Glutamatergic neuron (in vitro differentiated cells): ENCODE results near the gene RANBP10. TPM values are rescaled to one million over a fixed set of nuclear protein-coding genes. Genes with fewer than 3 reads are reported as not detected.

ENCODE experiments used
- DNase-seq: peaks from one replicate; pipeline ENCODE4 v3.0.0; 2022
- H3K27ac Mint-ChIP-seq: one replicate; pipeline ENCODE4 v1.8.0; 2020; ENCODE audit warnings: mild to moderate bottlenecking, mixed read lengths, inconsistent platforms; ENCODE audit not compliant: unreplicated experiment
- H3K27me3 Mint-ChIP-seq: one replicate; pipeline ENCODE4 v1.8.0; 2020; ENCODE audit warnings: mild to moderate bottlenecking, moderate library complexity, mixed read lengths, inconsistent platforms; ENCODE audit not compliant: unreplicated experiment
- H3K36me3 Mint-ChIP-seq: one replicate; pipeline ENCODE4 v1.8.0; 2020; ENCODE audit warnings: mild to moderate bottlenecking, mixed read lengths, inconsistent platforms; ENCODE audit not compliant: unreplicated experiment
- H3K4me1 Mint-ChIP-seq: one replicate; pipeline ENCODE4 v1.8.0; 2020; ENCODE audit warnings: mild to moderate bottlenecking, low read depth, mixed read lengths, inconsistent platforms; ENCODE audit not compliant: unreplicated experiment
- H3K4me3 Mint-ChIP-seq: one replicate; pipeline ENCODE4 v1.8.0; 2020; ENCODE audit warnings: mild to moderate bottlenecking, mixed read lengths, inconsistent platforms; ENCODE audit not compliant: unreplicated experiment
- H3K9me3 Mint-ChIP-seq: one replicate; pipeline ENCODE4 v1.8.0; 2020; ENCODE audit warnings: mild to moderate bottlenecking, moderate library complexity, mixed read lengths, inconsistent platforms; ENCODE audit not compliant: unreplicated experiment
- CTCF ChIP-seq: fragments of 200-600 bp; sonication (generic); IDR thresholded peaks from one replicate; pipeline ENCODE4 v1.5.0; 2021; ENCODE audit not compliant: partially characterized antibody, unreplicated experiment
- total RNA-seq: library from RNA; stranded (reverse); fragmentation: NEBNext Ultra II Directional; extraction: Animal tissue kit (Norgen Biotek cat#: 25700); gene quantifications from one replicate; pipeline ENCODE4 v1.2.1, GENCODE V29; 2021; ENCODE audit not compliant: unreplicated experiment

RANBP10 gene
- total RNA-seq, 1 donor from 2014 or later = 32.0 TPM

GRCh38 chr16:67825119-67825518 lies 18.8 kb upstream of the RANBP10 start:
- Mint-ChIP-seq H3K36me3 (peaks cover 18% of the 10 kb centered on the region), H3K27ac (no peak overlapping the region), H3K4me1 (no peaks in the 10 kb centered on the region), H3K9me3 (peaks cover 3% of the 10 kb centered on the region), H3K27me3 (peaks cover 12% of the 10 kb centered on the region), H3K4me3 (no peak overlapping the region)
- DNase-seq = no peak
- no peak for TF ChIP-seq CTCF

GRCh38 chr16:67822511-67822910 lies 16.2 kb upstream of the RANBP10 start:
- H3K36me3 Mint-ChIP-seq = peaks cover 13% of the 10 kb centered on the region
- no peaks in the 10 kb centered on the region for H3K4me1 Mint-ChIP-seq
- H3K9me3 Mint-ChIP-seq = peaks cover 2% of the 10 kb centered on the region
- no peak for TF ChIP-seq CTCF
- H3K27me3 Mint-ChIP-seq = peaks cover 10% of the 10 kb centered on the region
- no peak for DNase-seq
- no peak overlapping the region for H3K4me3 Mint-ChIP-seq
- no peak overlapping the region for H3K27ac Mint-ChIP-seq

GRCh38 chr16:67820608-67821259 lies 14.4 kb upstream of the RANBP10 start:
- Mint-ChIP-seq H3K27ac (no peak overlapping the region), H3K36me3 (peaks cover 7% of the 10 kb centered on the region), H3K4me3 (no peak overlapping the region), H3K4me1 (no peaks in the 10 kb centered on the region), H3K27me3 (peaks cover 10% of the 10 kb centered on the region), H3K9me3 (peaks cover 2% of the 10 kb centered on the region)
- no peak for TF ChIP-seq CTCF
- DNase-seq = no peak

GRCh38 chr16:67814567-67814966 lies 8.2 kb upstream of the RANBP10 start:
- Mint-ChIP-seq H3K4me3 (no peak overlapping the region), H3K36me3 (no peaks in the 10 kb centered on the region), H3K27me3 (peaks cover 3% of the 10 kb centered on the region), H3K4me1 (no peaks in the 10 kb centered on the region), H3K27ac (no peak overlapping the region), H3K9me3 (no peaks in the 10 kb centered on the region)
- no peak for DNase-seq
- no peak for TF ChIP-seq CTCF

- no peak for DNase-seq
- H3K4me1 Mint-ChIP-seq = no peaks in the 10 kb centered on the region
- peaks cover 5% of the 10 kb centered on the region for H3K27me3 Mint-ChIP-seq
- no peak overlapping the region for H3K4me3 Mint-ChIP-seq
- no peak overlapping the region for H3K27ac Mint-ChIP-seq
- no peaks in the 10 kb centered on the region for H3K36me3 Mint-ChIP-seq
- no peak for TF ChIP-seq CTCF
- peaks cover 3% of the 10 kb centered on the region for H3K9me3 Mint-ChIP-seq
Measured at GRCh38 chr16:67811899-67812298, 5.5 kb upstream of the RANBP10 start.
